HL-60 (cell line): ENCODE measurements around the gene IFI44L.

Experiments
- DNase-seq, 2 experiments: peaks; one replicate each; pipeline ENCODE4 v3.0.0-alpha.2; 2010 to 2020; ENCODE audit warnings: low read depth in 1 of 2, low spot score in 1 of 2
- H3K27ac ChIP-seq: fragments of 250-450 bp; sonication (Bioruptor Pico); replicated peaks from 2 replicates; pipeline ENCODE4 v1.5.1; 2020; ENCODE audit warnings: mild to moderate bottlenecking, moderate library complexity
- H3K27me3 ChIP-seq: fragments of 250-450 bp; sonication (Bioruptor Pico); 2 replicates; pipeline ENCODE4 v1.5.1; 2021; ENCODE audit warnings: mild to moderate bottlenecking, moderate library complexity; ENCODE audit not compliant: insufficient read depth, poor library complexity, severe bottlenecking
- H3K4me3 ChIP-seq: replicated peaks from 2 replicates; pipeline ENCODE4 v1.5.1; 2011; ENCODE audit warnings: mild to moderate bottlenecking, control low read depth, low read length; ENCODE audit not compliant: insufficient read depth
- CTCF ChIP-seq: IDR thresholded peaks from one replicate; pipeline ENCODE4 v1.5.1; 2011; ENCODE audit warnings: low read length, control low read depth, inconsistent platforms; ENCODE audit not compliant: insufficient read depth
- GABPA ChIP-seq: IDR thresholded peaks from 2 replicates; pipeline ENCODE4 v1.6.1; 2012; ENCODE audit warnings: low read depth
- POLR2AphosphoS5 ChIP-seq: IDR thresholded peaks from 2 replicates; pipeline ENCODE4 v1.6.1; 2012; ENCODE audit warnings: low read depth
- REST ChIP-seq: IDR thresholded peaks from 2 replicates; pipeline ENCODE4 v1.6.1; 2012; ENCODE audit warnings: low read depth; ENCODE audit not compliant: insufficient replicate concordance
- SPI1 ChIP-seq: IDR thresholded peaks from 2 replicates; pipeline ENCODE4 v1.6.1; 2012; ENCODE audit warnings: low read depth, mild to moderate bottlenecking, borderline replicate concordance

The IFI44L gene

GRCh38 chr1:78607944-78608343, 12.3 kb upstream of the IFI44L start:
- Histone ChIP-seq H3K27ac (no peak overlapping the region), H3K27me3 (no peaks in the 10 kb centered on the region), H3K4me3 (no peak overlapping the region)
- DNase-seq = no peak
- TF ChIP-seq REST = no peak

GRCh38 chr1:78617615-78618026, 2.6 kb upstream of the IFI44L start:
- peak; percentile 25 to 62 for DNase-seq
- TF ChIP-seq REST (no peak), CTCF (peak; percentile 69), POLR2AphosphoS5 (no peak), GABPA (no peak), SPI1 (no peak)
- Histone ChIP-seq H3K27me3 (no peaks in the 10 kb centered on the region), H3K4me3 (no peak overlapping the region), H3K27ac (no peak overlapping the region)

- no peak overlapping the region for H3K27ac ChIP-seq
Observed at GRCh38 chr1:78619032-78619431, 1.2 kb upstream of the IFI44L start.

More at GRCh38 chr1:78619032-78619431, 1.2 kb upstream of the IFI44L start:
- TF ChIP-seq SPI1 = no peak
- no peak for TF ChIP-seq REST
- TF ChIP-seq GABPA = no peak
- TF ChIP-seq CTCF = no peak
- TF ChIP-seq POLR2AphosphoS5 = no peak
- H3K27me3 ChIP-seq = no peaks in the 10 kb centered on the region
- no peak overlapping the region for H3K4me3 ChIP-seq
- no peak for DNase-seq
